AG04449 (cell line): Measurements from ENCODE around the gene STUB1.

Experiments used
- CTCF ChIA-PET: fragments of 350-600 bp; formaldehyde crosslinking; extraction: SDS; loops from one replicate; lab custom pipeline; 2021; ENCODE audit warnings: antibody characterized with exemption; lab: Yijun Ruan, JAX
- POLR2A ChIA-PET: fragments of 400-600, 350-600 bp; formaldehyde crosslinking; extraction: SDS; loops from one replicate; lab custom pipeline; 2020; ENCODE audit warnings: antibody characterized with exemption, inconsistent platforms; lab: Yijun Ruan, JAX
- DNase-seq: peaks from one replicate; pipeline ENCODE4 v3.0.0-alpha.2; 2010; ENCODE audit warnings: low read depth, low spot score
- H3K4me3 ChIP-seq: 2 replicates; pipeline ENCODE4 v1.5.1; 2011; ENCODE audit warnings: low read depth, mild to moderate bottlenecking, control low read depth, low read length
- TF ChIP-seq, protein P1 (sequence below): IDR thresholded peaks from one replicate; pipeline ENCODE4 v1.5.1; 2011; ENCODE audit warnings: mild to moderate bottlenecking, moderate library complexity, low read length, control low read depth, inconsistent platforms; ENCODE audit not compliant: insufficient read depth; ENCODE audit errors: missing control alignments

Gene STUB1

DNA sequence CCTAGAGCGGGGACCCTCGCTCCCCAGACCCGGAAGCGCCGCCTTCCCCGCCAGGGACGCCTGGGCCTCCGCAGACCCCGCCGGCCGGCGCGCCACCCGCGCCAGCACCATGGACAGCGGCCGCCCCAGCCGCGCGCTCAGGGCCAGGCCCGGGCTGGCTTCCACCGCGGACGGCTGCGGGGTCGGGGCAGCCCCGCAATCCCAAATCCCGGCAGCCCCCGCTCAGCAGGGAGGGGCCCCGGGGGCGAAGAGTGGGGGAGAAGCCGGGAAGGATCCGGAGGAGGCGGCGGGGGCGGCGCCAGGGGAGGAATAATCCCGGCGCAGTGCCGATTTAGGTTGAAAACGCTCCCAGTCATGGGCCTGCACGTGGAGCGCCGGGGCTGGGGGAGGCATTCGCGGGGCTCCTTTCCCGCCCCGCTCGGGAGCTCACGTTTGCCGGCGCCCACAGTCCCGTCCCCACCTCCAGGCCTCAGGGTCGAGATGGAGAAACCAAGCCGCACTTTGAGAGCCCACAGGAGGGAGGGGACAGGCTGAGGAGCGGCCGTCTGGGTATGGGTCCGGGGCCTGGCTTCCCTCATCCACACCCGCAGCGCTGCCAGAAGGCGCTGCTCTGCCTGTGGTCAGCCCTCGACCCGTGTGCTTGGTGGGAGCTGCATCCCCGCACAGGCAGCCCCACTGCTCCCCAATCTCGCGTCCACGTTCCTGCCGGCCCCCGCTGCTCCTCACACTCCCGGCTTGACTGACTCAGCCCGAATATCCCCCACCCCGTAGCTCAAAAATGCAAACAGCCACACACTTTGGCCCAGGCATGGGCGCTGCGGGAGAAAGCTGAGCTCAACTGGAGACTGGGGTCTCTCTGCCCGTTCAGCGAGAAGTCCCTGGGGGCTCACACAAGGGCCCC, 20.7 kb downstream of the STUB1 start:
- no peak for DNase-seq
- TF ChIP-seq, protein P1, sequence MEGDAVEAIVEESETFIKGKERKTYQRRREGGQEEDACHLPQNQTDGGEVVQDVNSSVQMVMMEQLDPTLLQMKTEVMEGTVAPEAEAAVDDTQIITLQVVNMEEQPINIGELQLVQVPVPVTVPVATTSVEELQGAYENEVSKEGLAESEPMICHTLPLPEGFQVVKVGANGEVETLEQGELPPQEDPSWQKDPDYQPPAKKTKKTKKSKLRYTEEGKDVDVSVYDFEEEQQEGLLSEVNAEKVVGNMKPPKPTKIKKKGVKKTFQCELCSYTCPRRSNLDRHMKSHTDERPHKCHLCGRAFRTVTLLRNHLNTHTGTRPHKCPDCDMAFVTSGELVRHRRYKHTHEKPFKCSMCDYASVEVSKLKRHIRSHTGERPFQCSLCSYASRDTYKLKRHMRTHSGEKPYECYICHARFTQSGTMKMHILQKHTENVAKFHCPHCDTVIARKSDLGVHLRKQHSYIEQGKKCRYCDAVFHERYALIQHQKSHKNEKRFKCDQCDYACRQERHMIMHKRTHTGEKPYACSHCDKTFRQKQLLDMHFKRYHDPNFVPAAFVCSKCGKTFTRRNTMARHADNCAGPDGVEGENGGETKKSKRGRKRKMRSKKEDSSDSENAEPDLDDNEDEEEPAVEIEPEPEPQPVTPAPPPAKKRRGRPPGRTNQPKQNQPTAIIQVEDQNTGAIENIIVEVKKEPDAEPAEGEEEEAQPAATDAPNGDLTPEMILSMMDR = no peak
- POLR2A ChIA-PET = no interaction called here
- CTCF ChIA-PET = interaction anchor here (1.2 to 6.6 kb wide), 3 partner anchors 8 to 40 kb away, joined by 4 to 53 read pairs (median 6); partner anchors contain the start of gene CIAO3
- H3K4me3 ChIP-seq = no peak overlapping the region

DNA sequence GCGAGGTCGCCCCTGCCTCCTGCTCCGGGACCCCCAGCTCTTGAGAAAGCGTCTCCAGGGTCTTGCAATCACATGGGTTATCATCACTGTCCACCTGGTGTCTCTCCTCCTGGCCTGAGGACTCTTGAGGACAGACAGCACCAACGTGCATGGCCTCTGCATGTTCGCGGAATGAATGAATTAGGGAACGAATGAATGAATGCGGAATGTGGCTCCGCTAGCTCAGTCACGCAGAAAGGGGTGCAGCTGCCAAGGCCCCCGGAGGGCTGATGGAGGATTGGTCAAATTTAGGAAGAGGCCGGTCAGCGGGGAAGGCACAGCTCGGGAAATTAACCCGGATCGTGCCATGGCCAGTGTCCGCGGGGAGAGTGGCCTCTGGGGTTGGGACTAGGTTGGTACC, 22.1 kb downstream of the STUB1 start:
- no peak overlapping the region for H3K4me3 ChIP-seq
- TF ChIP-seq, protein P1 = no peak
- DNase-seq = no peak
- CTCF ChIA-PET = interaction anchor here (1.2 to 6.6 kb wide), 3 partner anchors 9 to 38 kb away, joined by 4 to 53 read pairs (median 6); partner anchors contain the start of gene CIAO3
- POLR2A ChIA-PET = no interaction called here

DNA sequence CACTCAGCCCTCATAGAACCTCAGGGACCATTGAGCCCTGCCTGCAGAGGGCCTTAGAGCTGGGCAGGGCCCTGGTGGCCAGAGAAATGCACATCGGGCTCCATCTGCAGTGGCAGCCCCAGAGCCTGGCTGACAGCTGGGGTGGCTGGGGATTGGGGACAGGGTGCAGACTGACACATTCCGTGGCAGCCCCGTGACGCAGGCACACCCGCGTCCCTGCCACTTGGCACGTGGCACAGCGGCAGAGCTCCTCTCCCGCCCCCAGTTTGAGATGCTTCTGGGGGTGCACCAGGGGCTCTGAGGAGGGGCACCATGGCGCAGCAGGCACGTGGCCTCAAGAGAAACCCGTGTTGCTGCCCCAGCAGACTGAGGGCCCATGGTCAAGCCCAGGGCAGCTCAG, 23.2 kb downstream of the STUB1 start:
- TF ChIP-seq, protein P1 = no peak
- DNase-seq = no peak
- no peak overlapping the region for H3K4me3 ChIP-seq
- CTCF ChIA-PET = interaction anchor here (0.8 to 6.6 kb wide), 4 partner anchors 8 to 37 kb away, joined by 3 to 53 read pairs (median 6); partner anchors contain the start of genes ANTKMT and CIAO3
- POLR2A ChIA-PET = no interaction called here

DNA sequence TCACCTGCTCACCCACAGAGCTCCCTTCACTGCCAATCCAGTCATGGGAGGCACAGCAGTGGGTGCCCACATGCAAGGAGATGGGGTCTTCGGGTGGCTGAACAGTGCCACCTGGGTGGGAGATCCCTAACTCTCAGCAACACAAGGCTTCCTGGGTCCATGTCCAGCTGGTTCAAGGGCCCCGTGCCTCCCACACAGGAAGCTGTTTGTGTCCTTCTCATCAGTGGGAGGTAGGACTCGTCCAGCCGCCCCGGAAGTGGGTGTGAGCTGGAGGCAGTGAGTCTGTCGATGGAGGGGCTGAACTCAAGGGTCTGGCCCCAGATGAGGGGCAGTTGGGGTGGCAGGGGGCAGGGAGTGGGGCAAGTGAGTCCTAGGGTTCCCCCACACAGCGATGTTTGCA, 23.8 kb downstream of the STUB1 start:
- DNase-seq = no peak
- TF ChIP-seq, protein P1 = no peak
- H3K4me3 ChIP-seq = no peak overlapping the region
- POLR2A ChIA-PET = no interaction called here
- CTCF ChIA-PET = interaction anchor here (1.0 to 6.6 kb wide), 3 partner anchors 8 to 37 kb away, joined by 3 to 53 read pairs (median 5); partner anchors contain the start of gene CIAO3

DNA sequence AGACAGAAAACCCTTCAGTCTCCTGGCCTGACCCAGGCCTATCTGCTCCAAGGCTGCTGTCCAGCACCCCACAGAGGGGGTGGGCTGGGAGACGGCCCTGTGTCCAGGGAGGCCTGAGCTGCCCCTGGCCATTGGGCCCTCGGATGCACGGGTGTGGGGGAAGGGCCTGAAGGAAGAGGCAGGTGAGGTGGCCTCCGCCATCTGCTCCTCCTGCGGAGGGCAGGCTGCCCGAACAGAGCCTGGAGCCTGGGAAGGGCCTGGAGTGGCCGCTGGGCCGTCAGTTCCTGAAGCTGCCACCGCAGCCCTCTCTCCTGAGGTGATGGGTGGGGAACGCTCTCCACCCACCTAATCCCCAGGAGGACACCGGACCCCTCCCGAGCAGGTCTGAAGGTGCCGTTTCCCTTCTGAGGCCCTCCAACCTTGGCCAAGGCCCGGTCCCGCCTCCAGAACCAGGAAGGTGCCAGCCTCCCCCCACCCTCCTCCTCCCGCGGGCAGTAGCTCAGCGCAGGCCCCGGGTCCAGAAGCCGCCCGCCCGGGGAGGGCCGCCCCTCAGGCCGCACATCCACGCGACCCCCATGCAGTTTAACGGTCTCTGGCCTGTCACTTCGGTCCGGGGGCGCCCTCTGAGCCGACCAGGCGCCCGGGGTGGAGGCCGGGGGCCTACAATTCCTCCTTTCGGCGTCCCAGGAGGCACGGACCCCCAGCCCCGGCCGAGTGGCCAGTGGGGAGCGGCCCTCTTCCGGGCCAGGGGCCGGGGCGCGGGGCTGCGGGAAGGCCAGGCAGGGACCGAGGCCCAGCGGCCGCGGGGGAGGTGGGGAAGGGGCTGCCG, 24.6 kb downstream of the STUB1 start:
- TF ChIP-seq, protein P1 = no peak
- no peak overlapping the region for H3K4me3 ChIP-seq
- CTCF ChIA-PET = interaction anchor here (1.0 to 6.6 kb wide), 2 partner anchors 7 to 36 kb away, joined by 3 to 53 read pairs; partner anchors contain the start of gene CIAO3
- POLR2A ChIA-PET = no interaction called here
- no peak for DNase-seq
